SIG-M5 (cell line): ENCODE results near the gene ADCY3.

ENCODE experiments used
- DNase-seq: peaks from one replicate; lab custom pipeline; 2025; lab: John Stamatoyannopoulos, UW

The ADCY3 gene

DNA sequence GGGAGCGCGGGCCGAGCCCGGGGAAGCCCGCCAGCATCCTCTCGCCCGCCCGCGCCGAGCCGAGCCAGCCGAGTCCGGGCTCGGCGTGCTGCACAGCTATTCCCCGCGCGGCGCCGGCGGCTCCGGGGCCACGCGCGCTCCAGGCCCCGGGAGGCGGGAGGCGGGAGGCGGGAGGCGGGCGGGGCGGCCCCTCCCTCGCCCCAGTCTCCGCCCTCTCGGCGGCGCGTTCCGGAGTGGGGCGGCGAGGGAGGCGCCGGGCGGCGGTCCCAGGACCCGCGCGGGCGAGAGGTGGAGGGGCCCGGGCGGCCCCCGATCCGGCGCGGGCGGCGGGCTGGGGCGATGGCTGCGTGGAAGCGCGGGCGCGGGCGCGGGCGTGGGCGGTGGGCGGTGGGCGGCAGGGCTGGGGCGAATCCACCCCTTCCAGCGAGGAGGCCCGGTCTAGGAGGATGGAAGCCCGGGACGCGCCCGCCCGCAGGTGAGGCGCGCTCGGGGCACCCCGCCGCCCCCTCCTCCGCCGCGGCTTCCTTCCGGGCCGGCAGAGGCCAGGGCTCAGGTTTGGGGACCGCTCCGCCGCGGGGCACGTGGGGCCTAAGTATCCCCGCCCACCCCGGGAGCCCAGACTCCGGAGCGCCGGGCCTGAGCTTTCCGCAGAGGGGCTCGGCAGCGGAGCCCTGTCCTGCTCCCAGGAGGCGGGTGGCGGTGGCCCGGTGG is at the start of gene ADCY3:
Gene ADCY3, minus strand, starts transcription at position 140 of the 711 bp plus-strand sequence. CDS start 1,250 bp downstream, outside the sequence.
- no peak for DNase-seq

DNA sequence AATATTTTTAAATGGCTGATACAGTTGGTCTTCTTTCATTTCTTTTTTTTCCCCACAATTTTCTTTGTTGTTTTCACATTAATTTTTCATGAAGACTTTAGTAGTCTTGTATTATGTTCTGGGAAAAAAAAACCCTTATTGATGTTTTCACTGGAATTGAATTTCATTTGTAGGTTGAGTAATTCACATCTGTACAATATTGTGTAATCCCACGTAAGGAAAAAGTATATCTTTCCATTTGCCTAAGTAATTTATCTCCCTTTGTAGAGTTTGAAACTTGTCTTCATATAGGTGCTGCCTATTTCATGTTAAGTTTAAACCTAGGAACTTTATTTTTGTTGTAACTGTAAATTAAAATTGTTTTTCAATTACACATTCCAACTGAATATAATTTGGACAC is 49.7 kb upstream of the ADCY3 start:
- DNase-seq = no peak

DNA sequence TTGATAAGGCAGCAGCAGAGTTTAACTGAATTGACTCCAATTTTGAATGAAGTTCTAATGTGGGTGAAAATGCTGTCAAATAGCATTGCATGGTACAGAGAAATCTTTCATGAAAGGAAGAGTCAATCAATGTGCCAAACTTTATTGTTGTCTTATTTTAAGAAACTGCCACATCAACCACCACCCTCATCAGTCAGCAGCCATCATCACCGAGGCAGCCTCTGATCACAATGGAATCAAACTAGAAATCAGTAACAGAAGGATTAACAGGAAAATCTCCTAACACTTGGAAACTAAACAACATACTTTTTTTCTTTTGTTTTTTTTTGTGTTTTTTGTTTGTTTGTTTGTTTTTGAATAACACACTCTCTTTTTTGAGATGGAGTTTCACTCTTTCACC is 41.9 kb upstream of the ADCY3 start:
- no peak for DNase-seq

DNA sequence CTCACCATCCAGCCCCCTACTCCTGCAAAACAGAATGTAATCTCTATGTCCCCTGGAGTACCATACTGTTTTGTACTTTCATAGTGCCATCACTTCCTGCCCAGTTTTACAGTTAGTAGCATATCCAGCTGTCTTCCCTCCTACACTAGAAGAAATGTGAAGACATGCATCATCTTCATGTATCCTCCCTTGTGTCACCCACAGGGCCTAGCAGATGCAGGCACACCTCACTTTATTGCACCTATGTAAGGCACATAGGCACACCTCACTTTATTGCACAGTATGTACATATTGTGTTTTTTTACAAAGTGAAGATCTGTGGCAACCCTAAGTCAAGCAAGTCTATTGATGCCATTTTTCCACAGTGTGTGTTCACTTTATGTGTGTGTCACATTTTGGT is 39.7 kb upstream of the ADCY3 start:
- no peak for DNase-seq

DNA sequence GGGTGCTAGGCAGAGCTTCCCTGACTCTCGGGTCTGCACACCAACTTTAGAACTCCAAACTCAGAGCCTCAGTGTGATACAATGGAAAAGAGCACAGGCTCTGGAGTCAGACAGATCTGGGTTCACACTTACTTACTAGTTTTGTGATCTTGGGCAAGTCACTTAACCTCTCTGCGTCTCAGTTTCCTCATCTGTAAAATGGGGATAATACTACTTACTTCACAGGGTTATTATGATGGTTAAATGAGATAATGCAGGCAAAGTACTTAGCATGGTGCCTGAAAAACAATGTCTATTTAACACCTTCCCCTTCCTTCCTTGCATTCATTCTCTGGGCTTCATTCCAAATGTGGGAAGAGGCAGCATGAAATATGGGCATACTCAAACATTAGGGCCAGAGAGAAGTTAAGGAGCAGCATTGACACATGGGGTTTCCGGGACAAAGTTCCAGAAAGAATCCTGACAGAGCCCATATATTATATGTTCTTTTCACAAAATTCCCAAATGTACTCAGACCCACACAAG is 38.4 kb upstream of the ADCY3 start:
- DNase-seq = no peak

DNA sequence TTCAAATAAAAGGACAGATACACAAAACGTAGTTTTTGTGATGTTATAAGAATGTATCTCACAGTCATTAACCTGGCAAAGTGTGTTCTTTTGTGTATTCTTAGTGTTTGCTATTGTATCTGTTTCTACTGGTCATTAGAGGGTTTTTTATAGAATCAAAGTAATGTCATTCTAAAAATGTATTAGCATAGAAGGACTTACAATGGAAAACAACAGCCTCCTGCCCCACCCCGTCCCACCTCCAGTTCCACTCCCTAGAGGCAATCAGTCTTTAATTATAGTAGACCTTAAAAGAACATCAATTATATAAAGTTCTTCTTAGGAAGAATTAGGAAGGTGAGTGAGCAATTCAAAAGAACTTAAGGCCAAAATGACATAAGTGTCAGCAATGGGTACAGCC is 37.9 kb upstream of the ADCY3 start:
- DNase-seq = no peak

DNA sequence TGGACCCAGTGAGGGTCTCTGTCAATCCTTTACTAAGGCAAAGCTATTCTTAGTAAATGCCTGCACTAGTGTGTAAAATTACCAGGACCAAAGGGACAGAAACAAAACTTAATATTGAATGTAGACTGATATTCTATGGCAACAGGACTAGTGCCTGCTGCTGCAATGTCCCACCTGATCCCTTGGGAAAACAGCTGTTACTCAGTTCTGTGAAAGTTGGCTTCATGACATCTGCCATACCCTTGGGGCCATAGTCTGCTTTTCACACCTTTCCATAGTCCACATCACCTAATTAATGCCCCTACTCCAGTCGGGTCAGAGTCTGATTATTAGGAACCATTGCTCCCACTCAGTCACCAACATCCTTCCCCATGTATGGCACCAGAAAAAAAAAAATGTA is 37.2 kb upstream of the ADCY3 start:
- no peak for DNase-seq

DNA sequence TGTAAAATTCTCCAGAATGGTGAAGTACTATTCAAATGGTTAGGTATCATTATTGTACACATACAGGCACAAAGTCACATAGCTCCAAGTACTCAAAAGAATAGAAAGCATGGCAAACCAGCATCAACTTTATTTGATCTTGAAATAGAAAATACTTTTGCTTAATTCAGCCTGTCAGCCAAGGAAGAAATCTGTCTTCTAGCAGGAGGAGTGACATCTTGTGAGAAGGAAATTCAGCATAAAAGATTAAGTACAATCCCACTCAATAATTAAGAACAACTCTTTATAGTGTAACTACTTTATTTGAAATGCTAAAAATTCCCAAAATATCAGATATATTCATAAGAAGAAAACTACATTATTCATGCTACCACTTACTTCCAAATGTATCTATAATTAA is 35.9 kb upstream of the ADCY3 start:
- DNase-seq = no peak

DNA sequence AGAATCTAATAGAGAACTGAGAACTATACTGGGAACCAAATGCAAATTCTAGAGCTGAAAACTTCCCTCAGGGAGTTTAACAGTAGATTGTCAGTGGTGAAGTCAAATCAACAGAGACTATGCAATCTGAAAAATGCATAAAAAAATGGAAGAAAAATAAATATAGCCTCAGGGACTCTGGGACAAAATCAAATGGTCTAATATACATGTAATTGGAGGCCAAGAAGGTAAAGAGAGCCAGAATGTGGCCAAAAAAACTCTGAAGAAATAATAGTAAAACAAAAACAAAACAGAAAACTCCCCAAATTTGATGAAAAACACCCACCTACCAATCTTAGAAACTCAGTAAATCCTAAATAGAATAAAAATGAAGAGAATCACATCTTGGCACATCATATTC is 35.2 kb upstream of the ADCY3 start:
- no peak for DNase-seq

DNA sequence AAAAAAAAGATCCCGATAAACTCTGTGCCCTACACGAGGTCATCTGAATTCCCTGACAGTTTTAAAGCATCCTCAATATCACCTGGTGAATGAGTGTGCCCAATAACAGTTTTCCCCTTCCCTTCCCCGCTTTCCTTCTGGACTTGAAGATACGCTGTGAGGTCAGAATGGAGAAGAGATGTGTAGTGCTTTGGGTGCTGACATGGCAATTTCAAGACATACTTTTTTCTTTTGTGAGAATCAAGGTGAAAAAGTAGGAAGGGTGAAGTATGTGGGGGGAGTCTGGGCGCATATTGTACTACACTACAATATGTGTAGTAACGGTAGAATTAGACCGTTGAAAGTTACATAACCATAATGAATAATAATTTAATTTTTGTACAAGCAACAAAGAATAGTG is 30.1 kb upstream of the ADCY3 start:
- DNase-seq = no peak

DNA sequence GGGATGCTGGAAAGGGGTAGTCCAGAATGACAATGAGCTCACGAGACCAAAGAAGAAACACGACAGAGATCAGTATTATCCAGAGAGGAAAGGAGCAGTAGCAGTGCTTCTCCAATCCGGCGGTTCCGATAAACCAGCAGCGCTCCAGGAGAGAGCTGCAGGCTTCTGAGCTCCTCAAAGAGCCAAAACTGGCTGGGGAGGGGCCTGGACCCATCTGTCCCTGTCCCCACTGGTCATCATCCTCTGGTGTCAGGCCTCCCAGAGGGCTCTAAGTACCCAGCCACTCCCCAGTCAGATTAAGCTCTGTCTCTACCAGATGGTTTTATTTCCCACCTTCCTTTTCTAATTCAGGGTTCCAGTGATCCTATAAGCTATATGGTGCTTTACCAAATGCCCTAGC is 28.5 kb upstream of the ADCY3 start:
- no peak for DNase-seq

DNA sequence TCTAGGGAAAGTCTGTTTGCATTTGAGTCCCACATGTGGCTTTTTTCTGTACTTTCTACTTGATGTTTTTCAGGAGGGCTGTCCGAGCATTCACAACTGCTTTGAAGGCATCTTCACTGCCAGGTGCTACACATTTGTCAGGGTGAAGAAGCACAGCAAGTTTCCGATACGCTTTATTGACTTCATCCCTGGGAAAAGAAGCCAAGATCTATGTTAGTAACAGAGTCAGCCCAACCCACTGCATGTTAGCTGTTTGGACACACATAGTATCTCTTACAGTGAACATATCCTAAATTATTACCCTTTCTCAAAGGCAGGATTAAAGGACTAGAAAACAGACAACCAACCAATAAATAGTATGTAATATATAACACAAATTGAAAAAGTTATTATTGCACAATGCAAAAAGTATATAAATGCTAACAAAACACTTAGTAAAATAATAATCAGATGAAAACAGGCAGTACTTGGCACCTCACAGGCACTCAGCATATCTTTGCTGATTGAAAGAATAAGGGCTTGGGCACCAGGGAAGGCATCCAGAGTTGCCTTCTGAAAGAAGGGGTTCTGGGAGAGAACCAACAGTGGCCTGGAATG is 27.6 kb upstream of the ADCY3 start:
- no peak for DNase-seq

DNA sequence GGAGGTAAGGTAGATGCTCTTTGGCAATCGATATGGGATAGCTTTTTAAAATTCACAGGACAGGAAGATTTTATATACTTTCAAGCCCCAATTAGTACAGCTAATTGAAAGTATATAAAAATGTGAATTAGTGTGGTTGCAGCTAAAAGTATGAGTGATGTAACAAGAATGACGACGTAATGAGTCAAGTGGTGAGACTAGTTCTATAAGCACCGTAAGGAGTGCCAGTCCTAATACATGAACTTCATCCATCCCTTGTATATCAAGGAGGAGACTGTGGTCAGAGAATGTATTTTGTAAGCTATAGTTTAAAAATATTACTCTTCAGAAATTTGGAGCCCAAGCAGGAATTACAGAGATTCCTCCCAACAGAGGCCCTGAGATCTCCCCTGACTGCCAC is 25.9 kb upstream of the ADCY3 start:
- DNase-seq = no peak

DNA sequence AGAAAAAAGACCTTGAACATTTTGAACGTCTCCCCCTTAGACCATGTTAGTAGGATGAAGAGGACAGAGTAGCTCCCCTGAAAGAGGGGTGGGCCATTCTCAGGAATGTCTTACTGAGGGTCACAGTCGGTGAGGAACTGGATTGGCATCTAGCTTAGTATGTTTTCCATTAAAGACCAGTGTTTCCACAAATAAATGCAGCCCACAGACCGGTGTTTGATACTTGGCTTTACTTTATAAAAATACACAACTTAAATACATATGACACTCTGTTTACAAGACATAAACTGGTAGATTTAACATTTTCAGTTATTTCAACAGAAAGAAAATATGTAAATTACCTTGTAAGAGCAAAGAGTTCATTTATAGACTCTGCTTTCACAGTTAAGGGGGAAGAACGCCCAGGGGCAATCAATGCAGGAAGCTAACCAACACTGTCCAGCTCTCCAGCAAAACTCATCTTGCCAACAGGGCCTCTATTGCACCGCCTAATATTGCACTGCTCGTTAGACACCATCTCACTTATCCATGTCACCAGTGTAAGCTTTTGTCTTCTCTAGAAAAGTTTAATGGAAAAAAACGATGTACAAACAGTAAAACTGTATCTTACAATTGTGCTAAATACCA is 23.5 kb upstream of the ADCY3 start:
- DNase-seq = no peak

DNA sequence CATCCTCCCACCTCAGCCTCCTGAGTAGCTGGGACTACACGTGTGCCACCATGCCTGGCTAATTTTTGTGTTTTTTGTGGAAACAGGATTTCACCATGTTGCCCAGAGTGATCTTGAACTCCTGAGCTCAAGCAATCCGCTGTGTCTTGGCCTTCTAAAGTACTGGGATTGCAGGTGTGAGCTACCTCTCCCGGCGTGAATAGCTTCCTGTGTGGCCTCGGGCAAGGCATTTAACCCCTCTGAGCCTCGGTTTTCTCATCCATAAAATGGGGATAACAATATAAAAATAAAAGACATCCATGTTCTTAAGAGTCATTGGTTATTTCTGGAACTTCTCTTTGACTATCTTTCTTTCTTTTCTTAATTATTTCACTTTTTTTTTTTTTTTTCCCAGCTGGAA is 19.3 kb upstream of the ADCY3 start:
- DNase-seq = no peak

DNA sequence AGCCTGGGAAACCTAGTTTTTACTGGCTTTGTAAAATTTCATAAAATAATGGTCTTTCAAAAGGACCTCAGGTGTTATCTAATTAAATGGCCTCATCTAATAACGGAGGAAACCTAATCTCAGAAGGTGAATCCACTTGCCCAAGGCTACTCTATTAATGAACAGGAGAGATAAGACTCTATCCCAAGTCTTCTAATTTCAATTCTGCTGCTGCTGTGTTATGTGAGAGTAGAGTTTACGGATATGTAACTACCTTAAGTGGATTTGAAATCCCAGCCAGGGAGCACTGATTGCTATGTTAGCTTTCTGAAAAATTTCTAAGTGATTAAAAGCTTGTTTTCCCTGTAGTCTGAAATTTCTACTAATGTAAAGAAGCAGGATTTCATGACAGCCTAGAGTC is 17.2 kb upstream of the ADCY3 start:
- DNase-seq = no peak

DNA sequence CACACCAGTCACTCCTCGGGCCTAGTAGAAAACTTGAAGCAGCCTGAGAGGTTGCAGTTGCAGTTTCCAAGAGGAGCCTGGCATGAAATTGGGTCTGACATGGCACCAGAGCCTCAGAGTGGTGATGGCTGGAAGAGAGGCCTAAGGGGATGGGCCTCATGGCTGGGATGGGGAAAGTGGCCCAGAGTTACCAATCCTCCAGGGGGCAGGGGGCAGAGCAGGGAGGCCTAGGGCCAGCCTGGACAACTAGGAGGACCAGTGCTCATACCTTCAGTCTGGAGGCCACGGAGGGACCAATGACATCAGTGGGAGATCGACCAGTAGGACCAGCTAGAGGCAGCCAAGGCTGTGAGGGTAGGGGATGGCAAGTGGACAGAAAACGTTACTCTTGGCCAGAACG is 15.1 kb upstream of the ADCY3 start:
- no peak for DNase-seq

DNA sequence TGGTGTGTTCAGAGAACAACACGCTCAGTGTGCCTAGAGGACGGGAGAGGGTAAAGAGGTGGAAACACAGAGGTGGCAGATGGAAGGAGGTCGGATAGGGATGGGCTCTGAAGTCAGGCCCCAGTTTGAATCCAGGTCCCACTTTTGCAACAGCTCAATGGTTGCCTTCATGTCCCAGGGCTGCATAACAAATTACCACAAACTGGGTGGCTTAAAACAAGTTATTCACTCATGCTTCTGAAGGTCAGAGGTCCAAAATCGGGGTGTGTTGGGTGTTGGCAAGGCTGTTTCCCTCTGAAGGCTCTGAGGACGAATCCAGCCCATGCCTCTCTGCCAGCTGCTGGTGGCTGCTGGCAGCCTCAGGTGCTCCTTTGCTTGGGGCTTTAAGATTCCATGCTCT is 12.7 kb upstream of the ADCY3 start:
- DNase-seq = no peak

DNA sequence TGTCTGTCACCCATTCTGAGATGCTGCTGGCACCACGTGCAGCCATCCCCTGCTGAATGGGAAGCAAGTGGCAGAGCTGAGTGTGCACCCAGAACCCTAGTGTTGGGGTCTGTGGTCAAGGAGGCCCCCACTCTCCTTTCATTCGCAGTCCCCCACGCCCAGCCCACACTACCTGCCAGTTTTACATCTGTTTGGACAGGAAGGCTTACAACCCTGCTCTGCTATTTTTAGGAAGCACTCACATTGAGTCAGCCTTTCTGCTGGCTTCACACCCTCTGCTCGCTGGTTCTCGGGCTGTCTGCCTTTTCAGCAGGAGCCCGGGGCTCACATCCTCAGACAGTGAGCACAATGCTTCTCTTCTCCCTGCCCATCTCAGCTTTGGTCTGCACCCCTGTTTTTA is 10.7 kb upstream of the ADCY3 start:
- DNase-seq = no peak

DNA sequence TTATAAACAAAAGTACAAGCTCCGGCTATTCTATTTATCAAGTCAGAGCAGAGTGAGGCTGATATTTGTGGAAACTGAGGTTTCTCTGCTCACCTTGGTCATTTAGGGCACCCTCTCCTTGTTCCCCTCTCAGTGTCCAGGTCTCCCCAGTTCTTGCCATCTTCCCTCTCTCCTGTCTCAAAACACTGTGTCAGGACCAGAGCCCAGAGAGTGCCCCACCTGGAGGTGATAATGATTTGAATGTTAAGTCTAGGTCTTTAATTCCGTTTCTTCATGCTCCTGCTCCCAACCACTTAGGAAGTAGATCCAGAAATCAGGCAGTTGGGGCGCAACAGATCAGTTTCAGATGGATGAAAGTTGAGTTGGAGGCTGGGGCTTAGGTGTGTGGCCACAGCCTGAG is 9.2 kb upstream of the ADCY3 start:
- no peak for DNase-seq

DNA sequence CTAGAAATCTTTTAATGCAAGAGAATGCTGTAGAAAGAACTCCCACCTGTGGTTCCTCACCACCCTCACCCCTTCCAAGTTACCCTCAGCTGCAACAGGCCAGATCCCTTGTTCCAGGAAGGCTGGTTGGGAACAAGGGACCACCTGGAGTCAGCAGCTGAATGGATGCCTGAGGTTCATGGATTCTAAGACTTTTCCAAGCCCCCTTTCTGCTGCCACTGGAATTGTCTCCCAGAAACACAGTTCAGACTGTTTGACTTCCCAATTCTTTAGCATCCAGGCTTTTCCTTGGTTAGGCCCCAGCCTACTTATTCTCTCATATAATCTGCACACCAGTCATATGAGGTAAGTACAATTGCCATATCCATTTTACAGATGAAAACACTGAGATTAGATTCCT is 8.0 kb upstream of the ADCY3 start:
- no peak for DNase-seq

DNA sequence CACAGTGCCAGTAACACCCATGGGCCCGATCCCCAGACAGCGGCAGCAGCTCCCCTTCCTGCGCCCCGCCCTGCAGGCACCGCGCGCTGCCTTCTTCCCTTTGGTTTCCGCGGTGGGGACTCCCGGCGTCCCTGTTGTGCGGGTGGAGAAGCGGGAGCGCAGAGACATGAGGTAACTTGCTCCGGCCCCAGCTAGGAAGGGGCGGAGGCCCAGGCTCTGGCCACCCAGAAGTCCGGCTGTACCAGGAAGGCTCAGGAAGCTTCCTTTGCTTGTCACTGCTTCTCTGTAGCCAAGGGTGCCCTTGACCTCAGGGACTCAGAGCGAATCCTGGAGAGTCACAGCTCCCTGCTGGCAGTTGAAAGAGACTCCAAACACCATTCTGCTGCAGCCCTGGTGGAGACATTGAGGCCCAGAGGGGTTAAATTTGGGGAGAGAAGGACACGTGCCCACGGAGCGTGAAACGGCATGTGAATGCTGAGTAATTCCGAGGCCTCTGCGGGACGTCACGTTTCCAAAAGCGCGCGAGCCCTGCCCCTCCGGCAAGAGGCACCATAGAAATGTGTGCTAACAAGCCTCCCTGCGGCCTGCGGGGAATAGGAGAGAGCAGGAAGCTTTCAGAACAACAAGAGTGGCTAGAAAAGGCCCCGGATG is 6.7 kb upstream of the ADCY3 start:
- DNase-seq = no peak

DNA sequence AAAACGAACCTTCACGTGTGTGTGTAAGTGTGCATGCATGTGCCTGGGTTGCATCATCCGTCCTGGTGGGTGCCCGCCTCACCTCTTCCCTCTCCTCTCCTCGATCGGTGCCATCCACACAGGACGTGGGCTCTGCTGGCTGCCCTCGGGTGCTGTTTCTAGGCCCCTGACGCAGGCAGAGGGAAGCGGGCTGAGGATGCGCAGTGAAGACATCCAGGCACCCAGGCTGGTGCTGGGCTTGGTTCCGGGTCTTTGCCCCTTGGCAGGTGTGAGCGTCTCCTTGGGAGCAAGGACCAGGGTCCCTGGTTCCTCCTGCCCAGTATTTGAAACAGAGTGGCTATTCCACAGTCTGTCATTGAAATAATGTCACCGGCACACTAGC is 6.2 kb upstream of the ADCY3 start:
- no peak for DNase-seq
